GM12872 (cell line): Measurements from ENCODE around the gene TNIP1.

ENCODE experiments used
- CTCF ChIP-seq: IDR thresholded peaks from 3 replicates; pipeline ENCODE4 v1.5.1; 2011; ENCODE audit warnings: low read depth, mild to moderate bottlenecking, low read length, moderate library complexity; ENCODE audit not compliant: insufficient read depth

TNIP1 gene

GRCh38 chr5:151095341-151096000, 14.6 kb upstream of the TNIP1 start:
- no peak for TF ChIP-seq CTCF

GRCh38 chr5:151094852-151095245, 14.0 kb upstream of the TNIP1 start:
- TF ChIP-seq CTCF: no peak

- no peak for TF ChIP-seq CTCF
Measured at GRCh38 chr5:151094030-151094851, 13.4 kb upstream of the TNIP1 start.

- no peak for TF ChIP-seq CTCF
Measured at GRCh38 chr5:151093476-151093889, 12.6 kb upstream of the TNIP1 start.

- no peak for TF ChIP-seq CTCF
Measured at GRCh38 chr5:151092762-151093161, 11.9 kb upstream of the TNIP1 start.

- no peak for TF ChIP-seq CTCF
Measured at GRCh38 chr5:151089726-151090125, 8.9 kb upstream of the TNIP1 start.

GRCh38 chr5:151088986-151089385, 8.2 kb upstream of the TNIP1 start:
- TF ChIP-seq CTCF: no peak
